ENCODE results near the gene PRIM2.

DNA sequence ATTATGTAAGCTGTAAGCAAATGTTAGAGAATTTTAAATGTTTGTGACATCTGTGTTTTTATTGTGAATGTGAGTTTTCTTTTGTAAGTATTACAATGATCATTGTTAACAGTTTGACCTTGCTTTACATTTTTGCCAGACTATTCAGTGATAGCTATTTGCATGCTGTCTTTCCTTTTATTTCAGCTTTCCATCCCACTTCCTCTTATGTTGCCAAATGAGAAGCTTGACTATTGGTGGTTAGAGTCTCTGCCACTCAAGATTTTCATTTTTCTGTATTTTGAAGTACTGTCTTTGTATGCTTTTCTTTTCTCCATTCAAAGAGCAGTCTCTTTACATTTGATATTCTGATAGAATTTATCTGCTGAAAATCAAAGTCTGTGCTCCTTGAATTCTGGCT lies 104.1 kb downstream of the PRIM2 start:
- TF ChIP-seq TCF7L2 (IDR thresholded peaks at IDR 0.05; ENCODE audit: low read depth, low read length) (no peak), CTCF (IDR thresholded peaks at IDR 0.05) (no peak), POLR2AphosphoS5 (IDR thresholded peaks at IDR 0.05; ENCODE audit: low read depth, low read length) (no peak), REST (IDR thresholded peaks at IDR 0.05; ENCODE audit: insufficient read depth in 1 of 2, low read depth in 2 of 2, low read length in 1 of 2) (no peak)

Data from Panc1 (cell line).